GM18508 (cell line): Measurements from ENCODE around the gene C8G.

Experiments used
- ATAC-seq: cut with Tn5 transposase; IDR thresholded peaks from one replicate; pipeline ENCODE4 v1.9.1; 2021; ENCODE audit warnings: moderate number of reproducible peaks; ENCODE audit not compliant: insufficient read depth, unreplicated experiment

C8G gene

DNA sequence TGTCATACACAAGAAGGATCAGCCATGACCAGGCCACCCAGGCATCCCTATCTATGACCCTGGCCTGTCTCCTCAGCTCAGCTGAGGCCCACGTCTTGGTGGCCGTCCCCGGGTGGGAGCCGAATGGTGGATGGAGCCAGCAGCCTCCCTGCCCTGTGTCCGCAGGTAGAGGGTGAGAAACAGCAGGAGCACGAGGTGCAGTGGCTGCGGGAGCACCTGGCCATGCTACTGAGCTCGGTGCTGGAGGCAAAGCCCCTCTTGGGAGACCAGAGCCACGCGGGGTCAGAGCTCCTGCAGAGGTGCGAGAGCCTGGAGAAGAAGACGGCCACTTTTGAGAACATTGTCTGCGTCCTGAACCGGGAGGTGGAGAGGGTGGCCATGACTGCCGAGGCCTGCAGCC is 25.0 kb upstream of the C8G start:
- ATAC-seq: no peak

DNA sequence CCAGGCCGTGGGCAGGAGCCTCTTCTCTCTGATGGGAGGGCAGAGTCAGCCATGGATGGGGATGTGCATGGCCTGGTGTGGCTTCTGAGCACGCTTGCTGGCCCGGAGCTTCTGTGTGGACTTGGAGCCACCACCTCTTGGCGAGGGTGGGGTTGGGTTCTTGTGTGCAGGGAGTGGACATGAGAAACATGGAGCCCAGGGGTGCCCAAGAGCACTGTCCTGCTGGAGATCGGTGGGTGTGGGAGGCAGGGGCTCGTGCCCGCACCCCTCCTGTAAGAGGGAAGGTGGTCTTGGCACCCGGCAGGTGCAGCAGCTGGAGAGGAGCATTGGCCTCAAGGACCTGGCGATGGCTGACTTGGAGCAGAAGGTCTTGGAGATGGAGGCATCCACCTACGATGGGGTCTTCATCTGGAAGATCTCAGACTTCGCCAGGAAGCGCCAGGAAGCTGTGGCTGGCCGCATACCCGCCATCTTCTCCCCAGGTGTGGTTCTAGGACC is 24.3 kb upstream of the C8G start:
- ATAC-seq: no peak

- no peak for ATAC-seq
Observed at GRCh38 chr9:136921307-136921706, 23.7 kb upstream of the C8G start.

DNA sequence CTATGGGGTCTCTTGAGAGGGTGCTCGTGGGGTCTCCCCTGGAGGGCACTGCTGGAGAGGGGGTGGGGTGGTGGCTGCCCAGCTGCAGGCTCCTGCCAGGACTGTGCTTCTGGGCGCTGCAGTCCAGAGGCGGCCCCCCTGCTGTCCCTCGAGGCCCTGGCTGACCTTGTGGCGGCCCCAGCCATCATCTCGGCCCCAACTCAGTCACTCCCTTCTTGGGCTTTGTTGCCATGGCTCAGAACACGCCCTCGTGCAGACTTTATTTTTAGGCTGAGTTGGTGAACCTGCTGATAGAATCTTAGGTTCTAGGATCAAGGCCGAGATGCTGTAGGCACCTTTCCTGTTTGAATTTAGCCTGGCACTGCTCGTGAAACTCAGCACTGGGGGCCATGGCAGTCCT is 23.3 kb upstream of the C8G start:
- no peak for ATAC-seq

DNA sequence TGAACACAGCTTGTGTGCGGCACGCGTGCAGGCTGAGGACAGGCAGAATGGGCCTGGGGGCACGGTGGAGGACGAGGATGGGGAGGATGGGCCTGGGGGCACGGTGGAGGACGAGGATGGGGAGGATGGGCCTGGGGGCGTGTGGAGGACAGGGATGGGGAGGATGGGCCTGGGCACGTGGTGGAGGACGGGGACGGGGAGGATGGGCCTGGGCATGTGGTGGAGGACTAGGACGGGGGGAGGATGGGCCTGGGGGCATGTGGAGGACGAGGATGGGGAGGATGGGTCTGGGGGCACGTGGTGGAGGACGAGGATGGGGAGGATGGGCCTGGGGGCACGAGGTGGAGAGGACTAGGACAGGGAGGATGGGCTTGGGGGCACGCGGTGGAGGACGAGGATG is 22.5 kb upstream of the C8G start:
- no peak for ATAC-seq

GRCh38 chr9:136923881-136924280 is 21.2 kb upstream of the C8G start:
- ATAC-seq: no peak

GRCh38 chr9:136925414-136926153 is 19.5 kb upstream of the C8G start:
- no peak for ATAC-seq

DNA sequence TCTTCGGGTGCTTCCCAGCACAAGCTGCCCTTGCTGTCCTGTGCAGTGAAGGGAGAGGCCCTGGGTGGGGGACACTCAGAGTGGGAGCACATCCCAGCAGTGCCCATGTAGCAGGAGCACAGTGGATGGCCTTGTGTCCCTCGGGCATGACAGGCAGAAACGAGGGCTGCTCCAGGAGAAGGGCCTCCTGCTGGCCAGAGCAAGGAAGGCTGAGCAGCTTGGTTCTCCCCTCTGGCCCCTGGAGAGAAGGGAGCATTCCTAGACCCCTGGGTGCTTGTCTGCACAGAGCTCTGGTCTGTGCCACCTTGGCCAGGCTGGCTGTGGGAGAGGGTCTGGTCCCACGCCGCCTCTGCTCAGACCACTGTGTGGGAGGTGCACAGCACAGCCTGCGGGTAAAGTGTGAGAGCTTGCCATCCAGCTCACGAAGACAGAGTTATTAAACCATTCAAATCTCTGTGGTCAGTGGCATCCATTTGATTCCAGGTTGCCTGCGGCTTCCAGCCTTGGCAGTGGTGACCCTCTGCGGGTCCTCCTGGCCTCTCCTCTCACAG is 18.8 kb upstream of the C8G start:
- ATAC-seq: no peak

DNA sequence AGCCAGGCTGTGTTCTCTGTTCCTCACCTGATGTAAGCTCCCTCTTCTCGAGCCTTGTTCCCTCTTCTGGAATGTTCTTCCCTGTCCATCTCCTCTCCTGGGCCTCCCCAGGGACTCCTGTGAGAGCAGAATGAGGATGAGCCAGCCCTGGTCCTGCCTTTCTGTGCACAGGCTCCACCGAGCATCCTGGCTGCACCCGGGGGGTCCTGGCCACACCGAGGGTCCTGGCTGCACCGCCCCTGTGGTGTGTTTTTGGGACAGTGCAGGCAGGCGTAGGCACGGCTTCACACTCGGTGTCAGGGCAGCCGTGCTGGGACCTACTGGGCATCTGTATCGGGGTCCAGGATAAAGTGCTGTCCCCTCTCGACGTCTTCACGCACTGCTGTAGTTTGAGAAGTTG is 18.3 kb upstream of the C8G start:
- ATAC-seq: no peak

GRCh38 chr9:136927343-136928271 is 17.4 kb upstream of the C8G start:
- no peak for ATAC-seq

DNA sequence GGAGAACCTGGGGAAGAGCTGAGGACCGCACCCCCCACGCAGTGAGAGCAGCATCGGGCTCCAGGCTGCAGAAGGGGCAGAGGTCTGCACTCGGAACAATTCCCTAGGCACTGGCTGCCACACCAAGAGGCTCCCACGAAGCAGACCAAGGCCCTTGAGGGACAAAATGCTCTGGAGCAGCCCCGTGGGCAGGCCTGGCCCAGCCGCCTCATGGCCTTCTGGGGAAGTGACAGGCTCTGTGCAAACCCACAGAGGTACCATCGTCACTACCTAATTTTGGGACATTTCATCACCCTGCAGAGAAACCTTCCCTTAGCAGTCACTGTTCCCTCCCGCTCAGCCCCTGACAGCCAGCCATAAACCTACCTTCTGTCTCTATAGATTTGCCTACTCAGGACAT is 16.5 kb upstream of the C8G start:
- no peak for ATAC-seq

DNA sequence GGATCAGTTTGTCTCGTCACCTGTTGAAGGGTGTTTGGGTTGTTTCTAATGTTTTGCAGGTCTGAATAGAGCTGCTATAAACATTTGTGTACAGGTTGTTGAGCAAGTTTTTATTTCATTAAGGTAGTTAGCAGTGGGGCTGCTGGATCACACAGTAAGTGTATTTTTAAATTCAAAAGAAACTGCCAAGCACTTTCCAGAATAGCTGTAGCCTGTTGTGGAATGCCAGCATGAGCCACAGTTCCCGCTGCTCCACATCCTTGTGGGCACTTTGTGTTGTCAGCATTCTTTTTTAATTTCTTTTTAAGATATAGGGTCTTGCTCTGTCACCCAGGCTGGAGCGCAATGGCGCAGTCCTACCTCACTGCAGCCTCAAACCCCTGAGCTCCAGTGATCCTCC is 15.0 kb upstream of the C8G start:
- ATAC-seq: no peak

DNA sequence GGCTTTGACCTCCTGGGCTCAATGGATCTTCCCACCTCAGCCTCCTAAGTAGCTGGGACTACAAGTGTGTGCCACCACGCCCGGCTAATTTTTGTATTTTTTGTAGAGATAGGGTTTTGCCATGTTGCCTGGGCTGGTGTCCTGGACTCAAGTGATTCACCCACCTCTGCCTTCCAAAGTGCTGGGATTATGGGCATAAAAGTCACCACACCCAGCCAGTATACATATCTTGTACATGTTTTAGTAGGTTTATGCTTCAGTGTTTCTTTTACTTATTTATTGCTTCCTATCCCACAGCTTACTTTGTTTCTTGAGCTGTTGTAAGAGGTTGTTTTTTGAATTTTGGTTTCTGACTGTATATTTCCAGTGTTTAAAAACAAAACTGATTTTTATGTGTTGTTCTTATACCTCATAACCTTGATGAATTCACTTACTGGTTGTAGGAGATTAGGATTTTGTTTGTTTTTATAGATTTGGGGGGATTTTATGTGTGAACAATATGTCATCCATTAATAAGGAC is 13.4 kb upstream of the C8G start:
- ATAC-seq: no peak

DNA sequence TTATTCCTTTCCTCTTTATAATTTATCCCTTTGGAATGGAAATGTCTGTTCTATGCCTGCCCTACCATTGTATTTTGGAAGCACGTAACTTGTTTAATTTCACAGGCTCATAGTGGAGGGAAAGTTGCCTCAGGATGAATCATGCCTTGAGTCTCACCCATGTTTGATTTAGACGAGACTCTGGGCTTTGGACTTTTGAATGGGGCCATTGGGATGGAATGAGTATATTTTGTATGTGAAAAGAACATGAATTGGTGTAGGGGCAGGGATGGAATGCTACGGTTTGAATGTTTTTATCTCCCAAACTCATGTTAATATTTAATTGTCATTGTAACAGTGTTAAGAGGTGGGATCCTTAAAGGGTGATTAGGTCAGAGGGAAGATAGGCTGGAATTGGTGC is 10.8 kb upstream of the C8G start:
- ATAC-seq: no peak

DNA sequence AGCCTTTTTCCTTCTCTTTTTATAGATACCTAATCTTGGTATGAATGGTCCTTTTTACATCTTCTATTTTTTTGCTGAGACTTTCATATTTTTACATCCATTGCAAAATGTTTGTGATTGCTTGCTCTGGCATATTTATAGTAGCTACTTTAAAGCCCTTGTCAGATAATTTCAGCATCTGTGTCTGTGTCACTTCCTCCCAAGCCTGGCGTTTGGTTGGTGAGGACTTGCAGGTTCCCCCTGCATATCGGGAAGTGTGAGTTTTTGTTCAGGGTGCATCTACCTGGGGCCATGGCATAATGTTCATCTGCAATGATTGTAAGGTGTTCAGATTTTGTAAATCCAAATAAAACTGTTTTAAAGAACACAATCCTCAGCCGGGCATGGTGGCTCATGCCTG is 9.4 kb upstream of the C8G start:
- no peak for ATAC-seq

GRCh38 chr9:136936645-136937170 is 8.3 kb upstream of the C8G start:
- no peak for ATAC-seq

GRCh38 chr9:136937186-136938001 is 7.6 kb upstream of the C8G start:
- no peak for ATAC-seq

DNA sequence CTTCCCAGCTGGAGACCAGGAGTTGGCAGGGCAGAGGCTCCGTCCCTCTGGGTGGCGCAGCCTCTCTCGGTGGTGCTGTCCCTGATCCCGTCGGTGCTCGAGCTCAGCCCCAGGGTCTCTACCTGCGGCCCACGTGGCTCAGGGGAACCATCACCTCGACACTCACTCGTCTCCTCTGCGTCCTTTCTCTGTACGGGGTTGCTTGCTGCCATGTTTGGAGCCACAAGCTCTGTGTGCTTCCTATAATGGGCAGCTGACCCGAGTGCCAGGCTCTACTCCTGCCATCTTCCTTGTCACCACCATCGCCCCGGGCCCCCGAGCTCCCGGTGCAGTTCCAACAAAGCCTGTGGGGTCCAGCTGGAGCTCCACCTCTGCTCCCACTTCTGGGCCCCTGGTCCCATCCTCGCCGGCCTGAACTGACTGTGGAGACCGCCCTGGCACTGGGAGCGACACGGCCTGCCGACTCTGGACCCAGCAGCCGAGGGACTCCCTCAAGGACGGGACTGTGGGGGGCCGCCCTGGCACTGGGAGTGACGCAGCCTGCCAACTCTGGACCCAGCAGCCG is 5.5 kb upstream of the C8G start:
- ATAC-seq: no peak

- ATAC-seq: no peak
Observed at GRCh38 chr9:136939996-136940525, 5.0 kb upstream of the C8G start.
